ENCODE measurements around the gene ZNF488.
"Not testable (repeated sequence)": the region's sequence is repeated elsewhere in the genome, so short reads cannot be mapped to it uniquely, and the experiment has no call there.

Gene ZNF488

GRCh38 chr10:47409171-47409865 lies 25.2 kb upstream of the ZNF488 start:
- no peak for DNase-seq

GRCh38 chr10:47408606-47409005 lies 24.5 kb upstream of the ZNF488 start:
- no peak for DNase-seq

- DNase-seq, result no peak
Observed at GRCh38 chr10:47406870-47407691, 23.0 kb upstream of the ZNF488 start.

GRCh38 chr10:47406548-47406869 lies 22.4 kb upstream of the ZNF488 start:
- no peak for DNase-seq

- no peak for DNase-seq
Observed at GRCh38 chr10:47405857-47406547, 21.9 kb upstream of the ZNF488 start.

- DNase-seq, result no peak
Observed at GRCh38 chr10:47404937-47405336, 20.8 kb upstream of the ZNF488 start.

GRCh38 chr10:47404446-47404845 lies 20.4 kb upstream of the ZNF488 start:
- no peak for DNase-seq

- DNase-seq, result no peak
Observed at GRCh38 chr10:47403446-47404318, 19.6 kb upstream of the ZNF488 start.

GRCh38 chr10:47402641-47403301 lies 18.7 kb upstream of the ZNF488 start:
- peak; percentile 76 for DNase-seq

GRCh38 chr10:47401874-47402640 lies 18.0 kb upstream of the ZNF488 start:
- no peak for DNase-seq

- no peak for DNase-seq
Observed at GRCh38 chr10:47401210-47401609, 17.1 kb upstream of the ZNF488 start.

- DNase-seq, result no peak
Observed at GRCh38 chr10:47400786-47401185, 16.7 kb upstream of the ZNF488 start.

- no peak for DNase-seq
Observed at GRCh38 chr10:47400251-47400650, 16.2 kb upstream of the ZNF488 start.

GRCh38 chr10:47397256-47397655 lies 13.2 kb upstream of the ZNF488 start:
- DNase-seq, result no peak

- DNase-seq, result no peak
Observed at GRCh38 chr10:47396311-47396717, 12.2 kb upstream of the ZNF488 start.

- no peak for DNase-seq
Observed at GRCh38 chr10:47389619-47390018, 5.5 kb upstream of the ZNF488 start.

GRCh38 chr10:47388879-47389278 lies 4.8 kb upstream of the ZNF488 start:
- DNase-seq, result no peak

- not testable (repeated sequence) for DNase-seq
Observed at GRCh38 chr10:47386104-47386503, 2.0 kb upstream of the ZNF488 start.

GRCh38 chr10:47383261-47384147 lies 589 bp downstream of the ZNF488 start:
- DNase-seq, result no peak
